ENCODE measurements around the gene KCNJ4.

KCNJ4 gene

DNA sequence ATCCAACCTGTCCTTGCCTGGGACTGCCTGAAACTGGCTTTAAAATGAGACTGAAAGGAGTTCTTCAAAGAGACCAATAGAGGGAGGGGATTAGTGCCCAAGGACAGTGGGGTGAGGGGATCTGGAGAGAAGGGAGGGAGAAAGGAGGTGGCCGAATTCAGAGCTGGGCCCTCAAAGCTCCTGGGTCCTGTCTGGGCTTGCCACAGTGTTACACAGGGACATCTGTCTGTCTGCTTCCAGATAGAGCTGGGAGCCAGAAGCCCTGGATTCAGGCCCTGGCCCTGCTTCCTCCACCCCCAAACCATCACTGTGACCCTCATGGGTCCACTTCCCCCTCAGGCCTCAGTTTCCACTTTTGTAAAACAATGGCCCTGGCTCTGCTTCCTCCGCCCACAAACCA is 3.6 kb downstream of the KCNJ4 start:
- DNase-seq, result no peak

DNA sequence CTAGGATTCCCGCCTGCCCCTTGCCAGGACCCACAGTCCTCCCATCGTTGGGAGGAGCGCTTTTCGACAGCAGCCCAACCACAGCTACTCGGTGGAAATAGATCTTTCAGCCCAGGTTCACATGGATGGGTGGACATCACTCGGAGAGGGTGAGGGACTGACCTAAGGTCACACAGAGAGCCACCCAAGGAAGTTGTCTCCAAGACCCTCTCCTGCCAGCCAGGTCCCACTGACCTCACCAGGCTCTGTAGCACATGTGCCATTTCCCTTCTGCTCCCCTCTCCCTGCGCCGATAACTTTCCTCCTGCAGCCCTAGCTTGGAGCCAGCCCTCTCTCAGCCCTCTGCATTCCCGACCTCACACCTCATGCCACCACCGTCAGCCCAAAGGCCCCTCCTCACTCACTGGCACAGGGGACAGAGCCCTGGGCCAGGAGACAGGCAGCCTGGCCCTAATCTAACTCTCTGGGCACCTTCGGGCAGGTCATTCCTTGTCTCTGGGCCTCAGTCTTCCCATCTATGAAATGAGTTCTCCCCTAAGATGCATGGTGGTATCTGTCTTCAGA is 4.7 kb downstream of the KCNJ4 start:
- DNase-seq, result no peak

DNA sequence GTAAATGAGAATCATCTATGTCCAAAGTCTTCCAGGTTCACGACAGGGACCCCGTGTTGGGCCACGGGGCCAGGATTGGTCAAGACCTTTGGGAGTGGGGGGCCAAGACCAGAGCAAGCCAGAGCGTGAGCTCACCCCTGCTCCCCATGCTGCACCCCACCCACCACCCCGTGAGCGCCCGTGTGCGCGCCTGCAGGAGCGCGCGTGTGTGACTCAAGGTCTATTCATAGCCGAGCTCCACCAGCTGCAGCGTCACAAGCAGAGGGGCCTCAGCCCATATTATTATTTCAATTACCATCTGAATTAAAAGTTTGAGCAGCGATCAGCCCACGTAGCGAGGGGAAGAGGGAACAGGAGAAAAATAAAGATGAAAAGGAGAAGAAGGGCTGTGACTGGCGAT is 5.2 kb downstream of the KCNJ4 start:
- no peak for DNase-seq

- DNase-seq, result no peak
Measured at GRCh38 chr22:38448945-38449745, 5.9 kb downstream of the KCNJ4 start.

- DNase-seq, result no peak
Measured at GRCh38 chr22:38446018-38446601, 8.9 kb downstream of the KCNJ4 start.

- DNase-seq, result no peak
Measured at GRCh38 chr22:38444783-38445182, 10.2 kb downstream of the KCNJ4 start.

- DNase-seq, result no peak
Measured at GRCh38 chr22:38443628-38444521, 11.1 kb downstream of the KCNJ4 start.

- no peak for DNase-seq
Measured at GRCh38 chr22:38442967-38443627, 11.9 kb downstream of the KCNJ4 start.

DNA sequence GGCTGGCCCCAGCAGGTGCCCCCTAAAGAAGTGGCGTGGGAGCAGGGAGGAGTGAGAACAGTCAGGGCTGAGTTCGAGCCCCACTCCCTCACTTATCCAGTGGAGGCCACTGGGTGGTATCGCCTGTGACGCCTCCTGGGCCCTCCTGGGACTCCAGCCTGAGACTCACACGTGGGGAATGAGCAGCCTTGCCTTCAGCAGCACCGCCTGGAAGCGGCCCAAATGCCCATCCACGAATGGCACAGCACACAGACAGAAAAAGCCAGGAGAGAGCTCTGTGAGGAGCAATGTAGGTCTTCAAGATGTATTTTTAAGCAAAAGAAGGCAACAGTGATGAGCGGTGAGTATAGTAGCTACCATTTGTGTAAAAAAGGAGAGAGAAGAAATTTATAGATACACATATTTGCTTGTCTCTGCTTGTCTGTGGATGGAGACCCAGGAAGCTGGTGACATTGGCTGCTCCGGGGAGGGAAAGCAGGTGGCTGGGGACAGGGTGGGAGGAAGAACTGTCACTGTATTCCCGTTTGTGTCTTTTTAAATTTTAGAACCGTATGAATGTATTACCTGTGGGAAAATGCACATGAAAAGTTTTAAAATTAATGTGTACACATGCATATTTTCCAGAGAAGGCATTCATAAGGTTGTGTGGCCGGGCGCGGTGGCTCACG is 13.2 kb downstream of the KCNJ4 start:
- no peak for DNase-seq

DNA sequence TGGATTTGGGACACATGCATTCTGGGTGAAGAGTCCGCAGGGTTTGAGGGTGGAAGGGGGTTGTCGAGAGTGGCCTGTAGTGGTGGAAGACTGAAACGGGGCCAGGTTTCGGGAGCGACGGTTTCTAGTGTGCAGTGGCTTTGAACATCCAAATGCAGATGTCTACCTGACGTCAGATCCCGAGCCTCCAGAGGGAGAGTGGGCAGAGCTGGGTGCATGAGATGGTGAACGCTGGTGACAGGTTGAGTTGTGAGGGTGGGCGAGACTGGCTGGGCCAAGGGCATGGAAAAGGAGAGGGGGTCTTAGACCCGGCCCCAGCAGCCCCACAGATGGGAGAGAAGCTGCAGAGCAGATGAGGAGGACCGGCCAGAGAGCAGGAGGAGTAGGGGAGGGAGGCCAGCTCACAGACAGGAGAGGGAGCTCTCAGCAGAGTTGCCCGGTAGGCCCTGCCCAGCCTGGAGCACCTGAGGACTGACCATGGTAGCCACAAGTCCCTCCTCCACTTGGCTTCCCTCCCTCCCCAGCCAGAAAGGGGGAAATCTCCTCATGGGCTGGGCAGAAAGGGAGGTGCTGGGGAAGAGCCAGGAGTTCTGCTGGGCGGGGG is 14.2 kb downstream of the KCNJ4 start:
- DNase-seq, result no peak

DNA sequence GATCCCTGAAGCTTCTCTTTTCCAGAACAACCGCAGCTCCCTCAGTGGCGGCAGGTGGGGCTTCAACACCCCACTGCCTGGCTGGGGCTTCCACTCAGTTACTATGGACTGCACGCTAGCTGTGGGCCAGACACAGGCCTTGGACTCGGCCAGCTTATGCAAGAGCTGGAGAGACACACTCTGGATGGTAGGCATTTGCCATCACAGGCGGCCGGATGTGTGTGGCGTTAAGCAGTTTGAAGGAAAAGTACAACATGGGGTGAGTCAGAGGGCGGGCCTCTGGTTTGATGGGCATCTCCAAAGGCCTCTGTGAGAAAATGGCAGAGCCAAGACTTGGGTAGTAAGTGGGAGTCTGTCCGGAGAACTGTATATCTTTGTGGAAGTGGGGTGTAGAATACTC is 17.6 kb downstream of the KCNJ4 start:
- no peak for DNase-seq

DNA sequence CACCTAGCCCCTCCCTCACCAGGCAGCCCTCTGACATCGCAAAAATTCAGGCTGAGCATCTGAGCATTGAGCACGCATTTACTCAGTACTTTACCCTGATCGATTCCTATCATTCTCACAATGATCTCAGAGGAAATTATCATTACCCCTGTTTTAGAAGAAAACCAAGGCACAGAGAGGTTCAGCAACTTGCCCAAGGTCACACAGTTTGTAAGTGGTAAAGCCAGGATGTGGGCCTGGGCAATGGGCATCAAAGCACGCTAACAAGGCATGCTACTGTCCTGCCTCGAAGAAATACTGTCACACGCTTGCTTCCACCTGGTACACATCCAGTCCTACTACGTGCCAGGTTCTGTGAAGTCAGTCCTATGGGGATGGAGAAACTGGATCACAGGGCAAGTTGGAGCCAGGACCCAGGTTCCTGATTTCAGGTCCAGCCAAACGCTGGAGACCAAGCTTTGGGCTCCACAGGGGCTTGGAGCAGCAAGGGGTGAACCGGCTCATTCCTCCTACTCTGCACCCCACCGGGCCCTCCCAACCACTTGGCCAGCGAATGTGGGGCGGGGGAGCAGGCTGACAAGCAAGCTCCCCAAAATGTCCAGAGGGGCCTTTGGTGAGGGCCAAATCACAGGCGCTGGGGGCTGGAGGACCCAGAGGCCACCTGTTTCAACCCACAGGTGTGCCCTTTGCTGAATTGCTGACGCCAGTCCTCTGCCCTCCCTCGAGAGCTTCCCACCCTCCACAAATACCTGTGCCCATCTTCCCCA is 18.2 kb downstream of the KCNJ4 start:
- no peak for DNase-seq

DNA sequence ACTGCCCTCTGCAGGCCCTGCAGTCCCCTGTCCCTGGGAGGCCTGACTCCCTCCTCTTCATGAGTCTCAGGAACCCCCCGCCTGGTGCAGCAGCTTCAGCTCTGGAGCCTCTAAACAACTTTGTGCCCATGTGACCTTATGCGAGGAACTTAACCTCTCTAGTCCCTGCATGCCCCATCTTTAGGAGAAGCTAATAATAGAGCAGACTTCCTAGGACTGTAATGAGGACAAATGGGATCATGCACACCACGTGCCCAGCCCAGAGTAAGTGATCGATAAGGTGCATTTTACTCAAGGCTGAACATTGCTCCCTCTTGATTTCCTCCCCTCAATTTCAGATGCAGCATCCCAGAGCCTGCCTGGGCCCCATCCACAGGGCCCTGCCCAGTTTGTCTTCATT is 19.0 kb downstream of the KCNJ4 start:
- no peak for DNase-seq

- no peak for DNase-seq
Measured at GRCh38 chr22:38435010-38435409, 20.0 kb downstream of the KCNJ4 start.

GRCh38 chr22:38433871-38434270 is 21.1 kb downstream of the KCNJ4 start:
- DNase-seq, result no peak

DNA sequence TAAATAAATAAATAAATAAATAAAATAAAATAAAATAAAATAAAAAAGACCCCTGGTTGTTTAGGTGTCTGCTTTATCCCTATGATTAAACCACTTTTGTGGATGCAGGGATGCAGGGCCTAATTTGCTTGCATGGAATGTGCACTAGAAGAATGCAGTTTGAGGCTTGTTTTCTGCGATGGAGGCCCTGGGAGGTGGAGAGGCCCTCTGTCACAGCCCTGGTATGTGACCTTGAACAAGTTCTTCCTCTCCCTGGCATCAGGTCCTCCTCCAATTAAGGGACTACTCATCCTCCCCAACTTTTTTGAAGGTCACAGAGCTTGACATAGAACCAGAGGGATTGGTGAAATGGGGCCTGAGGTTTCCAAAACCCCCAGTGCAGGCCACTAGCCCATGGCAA is 22.7 kb downstream of the KCNJ4 start:
- DNase-seq, result no peak

- no peak for DNase-seq
Measured at GRCh38 chr22:38431266-38432010, 23.6 kb downstream of the KCNJ4 start.

DNA sequence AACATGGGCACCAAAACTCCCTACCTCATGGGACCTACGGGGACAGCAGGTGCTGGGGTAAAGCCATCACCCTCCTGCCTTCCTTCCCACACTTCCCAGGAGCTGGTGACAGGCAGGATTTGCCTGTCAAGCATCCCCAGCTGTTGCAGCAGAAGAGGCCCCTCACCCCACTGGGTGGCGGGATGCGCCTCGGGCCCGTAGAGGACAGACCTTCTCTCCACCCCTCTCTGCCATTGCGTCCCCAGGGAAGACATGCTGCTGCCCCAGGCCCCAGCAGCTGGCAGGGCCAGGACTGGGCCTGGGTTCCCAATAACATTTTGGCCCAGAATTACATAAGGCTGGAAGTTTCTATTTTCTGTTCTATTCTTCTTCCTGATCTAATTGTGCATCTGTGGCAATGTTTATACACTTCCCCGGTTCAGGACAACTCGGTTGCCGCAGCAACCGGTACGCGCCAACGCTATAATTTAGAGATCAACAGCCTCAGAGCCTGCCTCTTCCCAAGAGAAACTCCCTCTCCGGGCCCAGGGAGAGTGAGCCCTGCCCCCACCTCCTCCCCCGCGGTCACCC is 25.4 kb downstream of the KCNJ4 start:
- no peak for DNase-seq

DNA sequence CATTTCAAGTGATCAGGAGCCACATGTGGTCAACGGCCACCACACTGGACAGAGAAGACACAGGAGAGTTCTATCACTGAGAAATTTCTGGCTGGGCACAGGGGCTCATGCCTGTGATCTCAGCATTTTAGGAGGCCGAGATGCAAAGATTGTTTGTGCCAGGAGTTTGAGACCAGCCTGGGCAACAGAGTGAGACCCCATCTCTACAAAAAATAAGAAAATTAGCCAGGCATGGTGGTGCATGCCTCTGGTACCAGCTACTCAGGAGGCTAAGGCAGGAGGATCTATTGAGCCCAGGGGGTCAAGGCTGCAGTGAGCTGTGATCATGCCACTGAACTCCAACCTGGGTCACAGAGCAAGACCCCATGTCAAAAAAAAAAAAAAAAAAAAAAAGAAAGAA is 26.3 kb downstream of the KCNJ4 start:
- no peak for DNase-seq

- no peak for DNase-seq
Measured at GRCh38 chr22:38427940-38428339, 27.1 kb downstream of the KCNJ4 start.
